Endometrial microvascular endothelial cells (primary cell): Measurements from ENCODE around the gene ARF4. TPM values are rescaled to one million over a fixed set of nuclear protein-coding genes. Genes with fewer than 3 reads are reported as not detected.

ENCODE experiments used
- in situ Hi-C: cut with HindIII; loops from 2 replicates; pipeline ENCODE4 v1.10.0; 2017; ENCODE audit warnings: low sequenced_read_pairs, low pct_unique_long_range_greater_than_20kb; ENCODE audit errors: inconsistent ontology term
- total RNA-seq: library from RNA; depleted of rRNA; stranded (reverse); fragments of >200 nt; gene quantifications from one replicate; pipeline ENCODE4 v1.2.3, GENCODE V29; 2015; ENCODE audit errors: inconsistent ontology term

ARF4 gene
- total RNA-seq, 1 donor from 2014 or later: 248 TPM

DNA sequence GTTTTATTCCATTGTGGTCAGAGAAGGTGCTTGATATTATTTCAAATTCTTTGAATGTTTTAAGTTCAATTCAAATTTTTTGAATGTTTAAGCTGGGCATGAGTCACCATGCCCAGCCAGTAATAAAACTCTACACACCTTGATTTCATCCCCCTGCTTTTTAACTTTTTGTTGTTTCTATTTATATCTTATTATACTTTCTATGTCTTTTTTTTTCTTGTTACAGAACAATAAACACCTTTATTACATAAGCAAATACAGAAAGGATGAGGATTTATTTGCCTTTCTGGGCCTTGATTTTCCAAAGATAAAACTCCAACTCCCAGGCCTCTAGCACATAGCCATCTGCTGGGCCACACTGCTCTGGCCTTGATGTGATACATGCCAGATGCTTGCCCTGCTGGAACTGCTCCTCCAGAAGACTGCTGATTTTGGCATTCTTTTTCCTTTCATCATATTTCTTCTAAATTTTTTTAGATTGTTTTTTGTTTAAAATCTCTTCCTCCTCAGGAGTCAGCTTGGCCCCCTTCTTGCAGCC lies 67.0 kb downstream of the ARF4 start:
- in situ Hi-C loops: no loop called here

Other genes starting within 250 kb of the ARF4 start
- 0.19 TPM for gene DNAH12, start 53.0 kb downstream of the ARF4 start, total RNA-seq
- gene PDE12, start 41.1 kb downstream of the ARF4 start, total RNA-seq: 37.1 TPM
- gene DENND6A, start 95.7 kb upstream of the ARF4 start, total RNA-seq: 17.5 TPM
- 47.3 TPM for gene SLMAP, start 159.0 kb upstream of the ARF4 start, total RNA-seq